Mucosa of descending colon (tissue), 3 donors: Measurements from ENCODE around the gene ANTKMT. TPM values are rescaled to one million over a fixed set of nuclear protein-coding genes. Genes with fewer than 3 reads are reported as not detected.

ENCODE experiments used
- ATAC-seq: fragments of 200-7000 bp; cut with Tn5 transposase; one replicate; pipeline ENCODE4 v1.9.1; 2020; ENCODE audit warnings: mild to moderate bottlenecking, moderate library complexity
- DNase-seq, 3 donors: peaks; one replicate each; pipeline ENCODE4 v3.0.0-alpha.2; 2020
- H3K36me3 ChIP-seq: fragments of 200-600 bp; one replicate; pipeline ENCODE4 v1.8.0; 2021; ENCODE audit warnings: low read depth, mild to moderate bottlenecking
- H3K4me1 ChIP-seq: fragments of 200-600 bp; one replicate; pipeline ENCODE4 v1.8.0; 2021; ENCODE audit warnings: low read depth, mild to moderate bottlenecking
- H3K4me3 ChIP-seq: fragments of 200-600 bp; one replicate; pipeline ENCODE4 v1.8.0; 2021; ENCODE audit warnings: mild to moderate bottlenecking
- H3K9me3 ChIP-seq: fragments of 200-600 bp; one replicate; pipeline ENCODE4 v1.8.0; 2021; ENCODE audit warnings: mild to moderate bottlenecking
- CTCF ChIP-seq: fragments of 200-600 bp; IDR thresholded peaks from one replicate; pipeline ENCODE4 v1.8.0; 2022; ENCODE audit warnings: antibody characterized with exemption, mild to moderate bottlenecking
- intact Hi-C, 2 donors: fragments of 100-400 bp; cut with DNase I in 1 of 2; cut with micrococcal nuclease in 1 of 2; formaldehyde crosslinking; loops; one replicate each; pipeline versions ENCODE4 v1.11.0 to v1.11.1; 2022; cut with DNase I, micrococcal nuclease
- total RNA-seq, 3 donors: library from RNA; stranded (reverse); fragmentation: NEBNext Ultra II Directional in 2 of 3; extraction: Animal tissue kit (Norgen Biotek cat#: 25700) in 2 of 3; gene quantifications; one replicate each; pipeline versions ENCODE4 v1.2.1 to v1.2.4, GENCODE V29; 2021 to 2023
- donor health status: DM: no; HTN: no; CAD: no; lungs with moderate emphysema.
- donor health status: DM: no; HTN: no; CAD: no.
- donor health status: DM: no; HTN: yes; CAD: no.

Gene ANTKMT
- total RNA-seq, 3 donors from 2014 or later = 36.2 to 39.9 (median 39.8) TPM

- DNase-seq (no peak), ATAC-seq (no peak)
- no peak for TF ChIP-seq CTCF
- H3K4me3 ChIP-seq = no peak overlapping the region
- no peaks in the 10 kb centered on the region for H3K4me1 ChIP-seq
- H3K9me3 ChIP-seq = no peaks in the 10 kb centered on the region
- no peaks in the 10 kb centered on the region for H3K36me3 ChIP-seq
- intact Hi-C loops = no loop called here
These were observed 46.1 kb downstream of the ANTKMT start for GRCh38 chr16:766820-767640.

- no peak overlapping the region for H3K4me3 ChIP-seq
- no peak for TF ChIP-seq CTCF
- DNase-seq (no peak), ATAC-seq (no peak)
- H3K36me3 ChIP-seq = no peaks in the 10 kb centered on the region
- H3K9me3 ChIP-seq = no peaks in the 10 kb centered on the region
- H3K4me1 ChIP-seq = no peaks in the 10 kb centered on the region
- intact Hi-C loops = no loop called here
These were observed 46.8 kb downstream of the ANTKMT start for GRCh38 chr16:767743-768235.

DNA sequence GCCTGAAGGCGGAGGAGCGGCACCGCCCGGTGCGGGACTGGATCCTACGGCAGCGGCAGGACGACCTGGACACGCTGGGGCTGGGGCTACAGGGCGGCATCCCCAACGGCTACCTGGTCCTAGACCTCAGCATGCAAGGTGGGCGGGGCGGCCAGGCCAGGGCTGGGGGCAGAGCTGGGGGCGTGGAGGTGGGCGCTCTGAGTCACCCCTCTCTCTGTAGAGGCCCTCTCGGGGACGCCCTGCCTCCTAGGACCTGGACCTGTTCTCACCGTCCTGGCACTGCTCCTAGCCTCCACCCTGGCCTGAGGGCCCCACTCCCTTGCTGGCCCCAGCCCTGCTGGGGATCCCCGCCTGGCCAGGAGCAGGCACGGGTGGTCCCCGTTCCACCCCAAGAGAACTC, 47.5 kb downstream of the ANTKMT start:
- no peaks in the 10 kb centered on the region for H3K4me1 ChIP-seq
- no peaks in the 10 kb centered on the region for H3K9me3 ChIP-seq
- intact Hi-C loops = no loop called here
- H3K36me3 ChIP-seq = no peaks in the 10 kb centered on the region
- H3K4me3 ChIP-seq = no peak overlapping the region
- no peak for TF ChIP-seq CTCF
- ATAC-seq = no peak
- DNase-seq = no peak

DNA sequence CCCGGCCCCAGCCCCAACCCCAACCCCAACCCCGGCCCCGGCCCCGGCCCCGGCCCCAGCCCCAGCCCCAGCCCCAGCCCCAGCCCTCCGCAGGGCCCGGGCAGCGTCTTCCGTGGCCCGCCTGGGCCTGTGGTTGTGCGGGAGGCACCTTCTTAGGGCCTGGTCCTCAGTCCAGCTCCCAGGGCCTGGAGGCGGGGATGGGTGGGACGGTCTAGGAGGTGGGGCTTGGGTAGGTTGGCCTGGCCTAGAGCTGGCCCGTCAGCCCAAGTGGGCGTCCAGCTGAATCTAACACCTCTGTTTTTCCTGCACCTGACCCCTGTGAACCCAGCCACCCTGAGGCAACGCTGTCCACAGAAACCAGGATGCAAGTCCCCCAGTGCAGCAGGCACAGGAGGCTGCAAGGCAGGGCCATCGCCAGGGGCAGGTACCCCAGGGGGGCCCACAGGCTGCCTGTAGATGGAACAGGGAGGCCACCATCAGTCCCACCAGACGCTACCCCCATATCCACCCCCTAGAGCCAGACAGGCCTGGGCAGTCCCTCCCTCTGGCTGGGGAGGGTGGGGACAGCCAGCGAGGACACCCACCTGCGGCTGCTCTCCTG, 48.3 kb downstream of the ANTKMT start:
- DNase-seq (no peak), ATAC-seq (no peak)
- Histone ChIP-seq H3K9me3 (no peaks in the 10 kb centered on the region), H3K4me1 (no peaks in the 10 kb centered on the region), H3K4me3 (no peak overlapping the region), H3K36me3 (no peaks in the 10 kb centered on the region)
- TF ChIP-seq CTCF = no peak
- intact Hi-C loops = no loop called here

GRCh38 chr16:769934-770333, 49.0 kb downstream of the ANTKMT start:
- intact Hi-C loops = no loop called here
- no peak for ATAC-seq

More at GRCh38 chr16:769934-770333, 49.0 kb downstream of the ANTKMT start:
- Histone ChIP-seq H3K9me3 (no peaks in the 10 kb centered on the region), H3K4me1 (no peaks in the 10 kb centered on the region), H3K4me3 (no peak overlapping the region), H3K36me3 (no peaks in the 10 kb centered on the region)
- no peak for DNase-seq
- no peak for TF ChIP-seq CTCF
